ENCODE data around the gene MAGI2. TPM values are rescaled to one million over a fixed set of nuclear protein-coding genes. Genes with fewer than 3 reads are reported as not detected.

The MAGI2 gene
- total RNA-seq, 1 donor from 2014 or later, result 6.9 TPM

DNA sequence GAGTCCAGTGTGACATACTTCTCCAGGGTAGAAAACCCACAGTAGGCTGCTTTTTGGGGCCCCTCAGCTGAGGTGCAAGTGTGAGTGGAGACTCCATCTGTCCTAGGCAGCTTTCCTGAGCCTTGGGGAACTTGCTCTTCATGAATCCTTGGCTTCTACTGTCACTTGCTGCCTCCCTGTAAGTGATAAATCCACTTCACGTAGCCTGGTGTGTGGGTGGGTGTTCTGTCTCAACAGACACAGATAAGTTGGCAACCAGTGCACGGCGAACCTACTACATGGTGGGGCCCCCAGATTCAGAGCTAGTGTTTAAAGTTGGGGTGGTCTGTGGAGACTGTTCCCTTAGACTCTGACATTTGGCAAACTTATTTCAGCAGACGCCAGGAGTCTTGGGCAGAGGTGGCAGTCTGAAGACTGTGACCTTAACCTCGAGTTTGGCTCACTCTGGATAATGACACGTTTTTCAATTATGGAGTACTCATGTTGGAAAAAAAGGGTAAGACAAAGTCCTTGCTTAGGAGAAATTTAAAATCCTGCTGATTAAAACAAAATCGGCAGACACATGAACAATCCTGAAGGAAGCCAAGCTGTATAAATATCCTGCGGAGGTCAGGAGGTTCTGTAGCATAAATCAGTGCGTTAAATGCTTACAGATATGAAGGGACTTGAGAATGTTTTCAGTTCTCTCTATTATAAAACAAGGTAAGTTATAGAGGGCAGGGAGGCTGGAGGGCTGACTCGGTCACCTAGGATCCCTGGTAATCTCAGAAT is 1278.0 kb downstream of the MAGI2 start:
- Histone ChIP-seq H3K9me3 (no peaks in the 10 kb centered on the region), H3K4me3 (no peak overlapping the region), H3K4me1 (peaks cover 18% of the 10 kb centered on the region), H3K27me3 (no peaks in the 10 kb centered on the region), H3K36me3 (no peaks in the 10 kb centered on the region), H3K27ac (peak overlapping the region; percentile 6)
- no peak for DNase-seq (ENCODE audit: extremely low spot score in 2 of 2)
- intact Hi-C loops (cut with DNase I), result no loop called here
- TF ChIP-seq, protein P1, sequence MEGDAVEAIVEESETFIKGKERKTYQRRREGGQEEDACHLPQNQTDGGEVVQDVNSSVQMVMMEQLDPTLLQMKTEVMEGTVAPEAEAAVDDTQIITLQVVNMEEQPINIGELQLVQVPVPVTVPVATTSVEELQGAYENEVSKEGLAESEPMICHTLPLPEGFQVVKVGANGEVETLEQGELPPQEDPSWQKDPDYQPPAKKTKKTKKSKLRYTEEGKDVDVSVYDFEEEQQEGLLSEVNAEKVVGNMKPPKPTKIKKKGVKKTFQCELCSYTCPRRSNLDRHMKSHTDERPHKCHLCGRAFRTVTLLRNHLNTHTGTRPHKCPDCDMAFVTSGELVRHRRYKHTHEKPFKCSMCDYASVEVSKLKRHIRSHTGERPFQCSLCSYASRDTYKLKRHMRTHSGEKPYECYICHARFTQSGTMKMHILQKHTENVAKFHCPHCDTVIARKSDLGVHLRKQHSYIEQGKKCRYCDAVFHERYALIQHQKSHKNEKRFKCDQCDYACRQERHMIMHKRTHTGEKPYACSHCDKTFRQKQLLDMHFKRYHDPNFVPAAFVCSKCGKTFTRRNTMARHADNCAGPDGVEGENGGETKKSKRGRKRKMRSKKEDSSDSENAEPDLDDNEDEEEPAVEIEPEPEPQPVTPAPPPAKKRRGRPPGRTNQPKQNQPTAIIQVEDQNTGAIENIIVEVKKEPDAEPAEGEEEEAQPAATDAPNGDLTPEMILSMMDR (IDR thresholded peaks at IDR 0.05), result no peak
- TF ChIP-seq POLR2AphosphoS5 (IDR thresholded peaks at IDR 0.05; ENCODE audit: insufficient read depth in 1 of 2, low read depth in 1 of 2), result no peak
- TF ChIP-seq POLR2A (IDR thresholded peaks at IDR 0.05), result no peak

DNA sequence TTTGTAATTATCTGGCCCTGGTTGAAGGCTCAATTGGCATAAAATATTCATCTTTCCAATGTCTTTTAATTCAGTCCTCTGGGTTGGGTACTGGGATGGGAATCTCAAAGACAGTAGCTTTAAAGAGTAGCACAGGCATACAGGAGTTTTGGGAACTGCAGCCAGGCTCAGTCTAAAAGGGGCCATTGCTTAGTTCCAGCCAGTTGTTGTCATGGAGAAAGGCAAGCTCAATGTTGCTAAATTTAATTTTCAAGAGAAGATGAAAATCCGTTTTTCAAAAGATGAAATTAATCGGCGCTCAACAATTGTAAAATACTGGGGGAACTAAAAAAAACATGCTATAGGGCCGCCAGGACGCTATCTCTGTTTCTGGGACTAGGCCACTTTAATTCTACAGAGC is 1279.8 kb downstream of the MAGI2 start:
- Histone ChIP-seq H3K4me1 (peaks cover 18% of the 10 kb centered on the region), H3K4me3 (no peak overlapping the region), H3K9me3 (no peaks in the 10 kb centered on the region), H3K36me3 (no peaks in the 10 kb centered on the region), H3K27me3 (no peaks in the 10 kb centered on the region), H3K27ac (no peak overlapping the region)
- TF ChIP-seq, protein P1 (IDR thresholded peaks at IDR 0.05), result no peak
- TF ChIP-seq POLR2A (IDR thresholded peaks at IDR 0.05) (no peak), POLR2AphosphoS5 (IDR thresholded peaks at IDR 0.05; ENCODE audit: insufficient read depth in 1 of 2, low read depth in 1 of 2) (no peak)
- DNase-seq (ENCODE audit: extremely low spot score in 2 of 2), result no peak
- intact Hi-C loops (cut with DNase I), result no loop called here

DNA sequence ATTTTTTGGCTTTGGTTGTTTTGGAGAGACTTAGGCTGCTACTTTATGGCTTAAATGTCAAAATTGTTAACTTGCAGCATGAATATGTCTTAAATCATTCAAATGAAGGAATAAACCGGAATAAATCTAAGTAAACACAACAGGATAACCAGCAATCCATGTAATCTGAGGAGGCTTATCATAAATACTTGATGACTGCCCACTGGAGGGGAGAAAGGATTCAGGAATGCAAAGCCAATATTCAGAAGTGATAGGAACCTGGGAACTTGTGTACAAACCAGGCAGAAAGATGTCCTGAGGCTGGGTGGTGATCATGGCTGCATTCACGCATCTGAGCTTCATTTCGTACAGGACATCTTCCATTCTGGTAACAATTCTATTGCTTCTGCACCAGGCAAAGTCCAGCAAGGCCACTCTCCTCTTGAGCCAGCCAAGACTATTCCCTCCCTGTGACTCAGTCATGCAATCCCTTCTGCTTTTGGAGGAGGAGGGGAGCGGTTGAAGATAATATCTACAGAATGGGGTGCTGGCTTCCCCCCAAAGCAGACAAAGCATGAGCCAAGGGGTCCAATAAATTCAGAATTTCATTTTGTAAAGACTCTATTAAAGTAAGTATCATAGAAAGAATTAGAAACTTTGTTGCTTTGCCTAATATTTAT is 1280.4 kb downstream of the MAGI2 start:
- Histone ChIP-seq H3K4me3 (no peak overlapping the region), H3K27me3 (no peaks in the 10 kb centered on the region), H3K36me3 (no peaks in the 10 kb centered on the region), H3K4me1 (peaks cover 18% of the 10 kb centered on the region), H3K9me3 (no peaks in the 10 kb centered on the region), H3K27ac (no peak overlapping the region)
- intact Hi-C loops (cut with DNase I), result no loop called here
- no peak for DNase-seq (ENCODE audit: extremely low spot score in 2 of 2)
- TF ChIP-seq POLR2AphosphoS5 (IDR thresholded peaks at IDR 0.05; ENCODE audit: insufficient read depth in 1 of 2, low read depth in 1 of 2), result no peak
- TF ChIP-seq POLR2A (IDR thresholded peaks at IDR 0.05), result no peak
- TF ChIP-seq, protein P1 (IDR thresholded peaks at IDR 0.05), result no peak

DNA sequence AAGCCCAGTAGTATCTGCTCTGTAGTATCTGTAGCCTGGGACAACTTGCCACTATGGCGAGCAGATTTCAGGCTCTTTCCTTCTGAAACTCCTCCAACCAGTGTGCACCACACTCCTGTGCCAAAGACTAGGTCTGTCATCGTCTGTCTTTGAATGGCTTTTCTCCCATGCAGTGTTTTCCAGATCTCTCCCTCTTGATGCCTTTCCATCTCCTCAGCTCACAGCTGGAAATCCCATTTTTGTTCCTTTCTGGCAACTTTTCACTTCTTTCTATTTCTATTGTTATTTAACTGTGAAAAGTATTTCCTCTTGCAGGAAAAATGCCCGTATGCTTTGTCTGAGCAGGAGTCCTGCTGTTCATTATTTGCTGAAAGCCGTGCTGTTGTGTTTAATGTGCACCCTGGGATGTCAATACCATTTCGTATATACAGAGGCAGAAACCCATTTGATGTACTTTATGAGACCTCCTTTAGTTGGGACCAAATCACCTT is 1281.2 kb downstream of the MAGI2 start:
- no peak overlapping the region for H3K4me3 ChIP-seq
- no peak overlapping the region for H3K27ac ChIP-seq
- H3K27me3 ChIP-seq, result no peaks in the 10 kb centered on the region
- peaks cover 18% of the 10 kb centered on the region for H3K4me1 ChIP-seq
- H3K36me3 ChIP-seq, result no peaks in the 10 kb centered on the region
- intact Hi-C loops (cut with DNase I), result no loop called here
- TF ChIP-seq POLR2A (IDR thresholded peaks at IDR 0.05) (no peak), POLR2AphosphoS5 (IDR thresholded peaks at IDR 0.05; ENCODE audit: insufficient read depth in 1 of 2, low read depth in 1 of 2) (no peak)
- TF ChIP-seq, protein P1 (IDR thresholded peaks at IDR 0.05), result no peak
- DNase-seq (ENCODE audit: extremely low spot score in 2 of 2), result no peak
- H3K9me3 ChIP-seq, result no peaks in the 10 kb centered on the region

DNA sequence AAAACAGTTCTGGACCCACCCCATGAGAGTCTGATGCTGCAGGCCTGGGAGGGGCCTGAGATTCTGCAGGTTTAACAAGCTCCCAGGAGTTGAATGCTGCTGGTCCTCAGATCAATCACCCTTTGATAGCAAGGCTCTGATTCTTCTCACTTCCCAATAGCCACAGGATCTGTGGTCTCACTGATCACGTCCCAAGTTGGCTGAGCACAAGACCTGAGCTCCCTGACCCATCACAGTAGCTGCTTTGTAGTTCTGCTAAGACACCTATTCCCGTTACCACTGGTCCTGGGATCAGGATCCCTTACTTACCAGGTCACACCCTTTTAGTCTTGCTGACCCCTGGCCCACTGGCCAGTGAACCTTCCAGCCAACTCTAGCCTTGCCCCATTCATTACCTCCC is 1282.1 kb downstream of the MAGI2 start:
- intact Hi-C loops (cut with DNase I), result no loop called here
- Histone ChIP-seq H3K4me1 (peaks cover 17% of the 10 kb centered on the region), H3K27ac (no peak overlapping the region), H3K9me3 (no peaks in the 10 kb centered on the region), H3K4me3 (no peak overlapping the region), H3K36me3 (no peaks in the 10 kb centered on the region), H3K27me3 (no peaks in the 10 kb centered on the region)
- DNase-seq (ENCODE audit: extremely low spot score in 2 of 2), result no peak
- TF ChIP-seq POLR2A (IDR thresholded peaks at IDR 0.05) (no peak), POLR2AphosphoS5 (IDR thresholded peaks at IDR 0.05; ENCODE audit: insufficient read depth in 1 of 2, low read depth in 1 of 2) (no peak)
- TF ChIP-seq, protein P1 (IDR thresholded peaks at IDR 0.05), result no peak
